Frontal cortex (tissue), 4 donors: Measurements from ENCODE around the gene PSD. TPM values are rescaled to one million over a fixed set of nuclear protein-coding genes. Genes with fewer than 3 reads are reported as not detected.
A peak's percentile ranks its signal among the peaks of the same experiment; 100 is the strongest.

ENCODE experiments used
- DNase-seq, 2 donors: peaks; one replicate each; pipeline ENCODE4 v3.0.0; 2012; ENCODE audit warnings: low spot score in 2 of 2
- FAIRE-seq: peaks from 2 replicates; lab custom pipeline; 2012; peaks lifted over from hg19 to GRCh38; lab: Jason Lieb, UNC
- total RNA-seq: library from RNA; depleted of rRNA; stranded (reverse); fragments of >200 nt; gene quantifications from one replicate; pipeline ENCODE4 v1.2.3, GENCODE V29; 2014
- donor health status: control.
- donor health status: control.
- donor health status: control.

Gene PSD
- total RNA-seq, 1 donor from 2014 or later = 98.2 TPM

GRCh38 chr10:102421757-102422512 lies 3.4 kb upstream of the PSD start:
- peak in 1 of 2 donors; percentile 17 for DNase-seq
- no peak for FAIRE-seq

GRCh38 chr10:102421507-102421756 lies 2.8 kb upstream of the PSD start:
- DNase-seq (no peak), FAIRE-seq (no peak)

GRCh38 chr10:102420714-102421506 lies 2.3 kb upstream of the PSD start, which contains the start of gene FBXL15:
Gene FBXL15, plus strand, starts transcription at chr10:102420836. Its CDS starts 294 bp downstream, at chr10:102421130.
- no peak for FAIRE-seq
- peak; percentile 93 to 97 for DNase-seq

- FAIRE-seq (no peak), DNase-seq (no peak)
Observed at GRCh38 chr10:102420181-102420713, 1.7 kb upstream of the PSD start.

GRCh38 chr10:102419269-102420180 lies 940 bp upstream of the PSD start:
- FAIRE-seq = no peak
- peak; percentile 87 to 90 for DNase-seq

- DNase-seq (no peak), FAIRE-seq (no peak)
Observed at GRCh38 chr10:102416695-102417094, 1.9 kb downstream of the PSD start.

GRCh38 chr10:102416283-102416682 lies 2.3 kb downstream of the PSD start:
- no peak for DNase-seq
- FAIRE-seq = no peak

GRCh38 chr10:102414749-102415148 lies 3.8 kb downstream of the PSD start:
- no peak for FAIRE-seq
- peak in 1 of 2 donors; percentile 20 for DNase-seq

GRCh38 chr10:102413806-102414561 lies 4.6 kb downstream of the PSD start:
- no peak for DNase-seq

GRCh38 chr10:102413053-102413705 lies 5.4 kb downstream of the PSD start:
- FAIRE-seq (no peak), DNase-seq (peak; percentile 49 to 63)

More at GRCh38 chr10:102413806-102414561, 4.6 kb downstream of the PSD start:
- no peak for FAIRE-seq

- no peak for FAIRE-seq
- DNase-seq = peak in 1 of 2 donors; percentile 12
Observed at GRCh38 chr10:102412293-102412692, 6.3 kb downstream of the PSD start.

- no peak for FAIRE-seq
Observed at GRCh38 chr10:102411341-102412255, 7.0 kb downstream of the PSD start.

GRCh38 chr10:102410429-102411073 lies 8.0 kb downstream of the PSD start:
- peak; percentile 54 to 61 for DNase-seq
- no peak for FAIRE-seq

More at GRCh38 chr10:102411341-102412255, 7.0 kb downstream of the PSD start:
- peak in 1 of 2 donors; percentile 27 for DNase-seq

- DNase-seq (peak in 1 of 2 donors; percentile 51), FAIRE-seq (no peak)
Observed at GRCh38 chr10:102409604-102410428, 8.8 kb downstream of the PSD start.

GRCh38 chr10:102408728-102409603 lies 9.6 kb downstream of the PSD start:
- DNase-seq (peak; percentile 74 to 75), FAIRE-seq (no peak)
